Activated CD4-positive, CD25-positive, alpha-beta regulatory T cell (primary cell): ENCODE results near the gene TOMM20.

Experiments
- DNase-seq, 4 experiments: peaks; one replicate each; lab custom pipeline; 2025; lab: John Stamatoyannopoulos, UW

The TOMM20 gene

GRCh38 chr1:235060607-235061470, 67.8 kb downstream of the TOMM20 start:
- DNase-seq: no peak
